TTC549 (cell line): ENCODE data around the gene NALCN.

Experiments
- FAIRE-seq: peaks from 2 replicates; lab custom pipeline; 2012; peaks lifted over from hg19 to GRCh38; lab: Jason Lieb, UNC

Gene NALCN

GRCh38 chr13:101271681-101272245 is 144.5 kb downstream of the NALCN start:
- no peak for FAIRE-seq

- FAIRE-seq = no peak
These were observed 148.7 kb downstream of the NALCN start for GRCh38 chr13:101267656-101268055.

- no peak for FAIRE-seq
These were observed 150.4 kb downstream of the NALCN start for GRCh38 chr13:101265934-101266333.

GRCh38 chr13:101264931-101265330 is 151.4 kb downstream of the NALCN start:
- no peak for FAIRE-seq

- FAIRE-seq = no peak
These were observed 154.0 kb downstream of the NALCN start for GRCh38 chr13:101262306-101262705.

- FAIRE-seq = no peak
These were observed 157.8 kb downstream of the NALCN start for GRCh38 chr13:101258509-101258908.

GRCh38 chr13:101258071-101258470 is 158.2 kb downstream of the NALCN start:
- FAIRE-seq = no peak

GRCh38 chr13:101248739-101249514 is 167.4 kb downstream of the NALCN start:
- FAIRE-seq = no peak

- FAIRE-seq = no peak
These were observed 173.6 kb downstream of the NALCN start for GRCh38 chr13:101242720-101243119.

- FAIRE-seq = no peak
These were observed 177.8 kb downstream of the NALCN start for GRCh38 chr13:101238555-101238954.

- FAIRE-seq = no peak
These were observed 184.4 kb downstream of the NALCN start for GRCh38 chr13:101231751-101232428.

GRCh38 chr13:101230271-101230890 is 185.9 kb downstream of the NALCN start:
- FAIRE-seq = no peak

- FAIRE-seq = no peak
These were observed 196.6 kb downstream of the NALCN start for GRCh38 chr13:101219609-101220265.

GRCh38 chr13:101218484-101218883 is 197.8 kb downstream of the NALCN start:
- no peak for FAIRE-seq

GRCh38 chr13:101217086-101217485 is 199.2 kb downstream of the NALCN start:
- no peak for FAIRE-seq

GRCh38 chr13:101211261-101211660 is 205.0 kb downstream of the NALCN start:
- FAIRE-seq = no peak

- FAIRE-seq = no peak
These were observed 205.5 kb downstream of the NALCN start for GRCh38 chr13:101210774-101211173.

GRCh38 chr13:101209206-101209893 is 207.0 kb downstream of the NALCN start:
- no peak for FAIRE-seq

GRCh38 chr13:101205408-101205807 is 210.9 kb downstream of the NALCN start:
- FAIRE-seq = no peak

GRCh38 chr13:101204270-101205020 is 211.9 kb downstream of the NALCN start:
- no peak for FAIRE-seq

GRCh38 chr13:101202590-101202989 is 213.7 kb downstream of the NALCN start:
- FAIRE-seq = no peak
